ENCODE measurements around the gene TALDO1. TPM values are rescaled to one million over a fixed set of nuclear protein-coding genes. Genes with fewer than 3 reads are reported as not detected.

The TALDO1 gene
- total and polyA plus RNA-seq, 4 donors, result 72.5 to 181 (median 128) TPM

GRCh38 chr11:794766-795633 lies 47.7 kb downstream of the TALDO1 start:
- H3K9ac ChIP-seq (ENCODE audit: low read depth in 1 of 2, low read length in 2 of 2), result peak overlapping the region in 1 of 2 donors; percentile 22
- H3K27me3 ChIP-seq (ENCODE audit: control insufficient read depth in 4 of 4, insufficient read depth in 4 of 4, low read length in 3 of 4), result no peaks in the 10 kb centered on the region
- DNase-seq (ENCODE audit: low spot score), result no peak
- WGBS, result 34% methylated on average over 38 of the region's 38 CpGs
- H3K27ac ChIP-seq (ENCODE audit: low read depth in 1 of 2, low read length in 2 of 2), result peak overlapping the region; percentile 97 to 98
- H3K9me3 ChIP-seq (ENCODE audit: control insufficient read depth in 4 of 4, low read length in 3 of 4), result no peaks in the 10 kb centered on the region
- TF ChIP-seq GABPA (IDR thresholded peaks at IDR 0.05 in 1 of 2, conservative IDR thresholded peaks at IDR 0.05 in 1 of 2) (no peak), YY1 (IDR thresholded peaks at IDR 0.05) (no peak), CTCF (IDR thresholded peaks at IDR 0.05; ENCODE audit: low read depth, low read length, missing input control) (no peak), FOXA2 (IDR thresholded peaks at IDR 0.05) (no peak), REST (IDR thresholded peaks at IDR 0.05) (no peak), NR2F2 (IDR thresholded peaks at IDR 0.05) (no peak), RAD21 (IDR thresholded peaks at IDR 0.05) (no peak), ZBTB33 (IDR thresholded peaks at IDR 0.05) (no peak), HNF4G (IDR thresholded peaks at IDR 0.05) (no peak), HNF4A (conservative IDR thresholded peaks at IDR 0.05) (no peak), EGR1 (IDR thresholded peaks at IDR 0.05; ENCODE audit: low read depth in 2 of 2) (no peak), ATF3 (IDR thresholded peaks at IDR 0.05) (no peak), JUND (IDR thresholded peaks at IDR 0.05) (no peak), FOXA1 (IDR thresholded peaks at IDR 0.05) (no peak), TAF1 (conservative IDR thresholded peaks at IDR 0.05) (no peak)
- peak overlapping the region; percentile 45 to 83 (median 77) for H3K4me3 ChIP-seq (ENCODE audit: low read depth in 1 of 3, low read length in 3 of 3)
- H3K36me3 ChIP-seq (ENCODE audit: control insufficient read depth in 4 of 4, insufficient read depth in 3 of 4, low read depth in 1 of 4, low read length in 3 of 4), result peaks cover 0 to 11% (median 6%) of the 10 kb centered on the region in 4 donors
- peaks cover 11 to 47% (median 29%) of the 10 kb centered on the region in 4 donors for H3K4me1 ChIP-seq (ENCODE audit: control insufficient read depth in 4 of 4, insufficient read depth in 4 of 4, low read length in 3 of 4)
